Parathyroid adenoma (tissue), 2 donors: ENCODE measurements around the gene G3BP2.
"Not testable (repeated sequence)": the region's sequence is repeated elsewhere in the genome, so short reads cannot be mapped to it uniquely, and the experiment has no call there.

Experiments used
- H2AFZ ChIP-seq: fragments of 300-600 bp; sonication (generic); one replicate; pipeline ENCODE4 v1.7.0; 2017; ENCODE audit warnings: antibody characterized with exemption, mild to moderate bottlenecking
- H3K27ac ChIP-seq: fragments of 300-600 bp; sonication (generic); one replicate; pipeline ENCODE4 v1.7.0; 2017
- H3K27me3 ChIP-seq: fragments of 300-600 bp; sonication (generic); one replicate; pipeline ENCODE4 v1.7.0; 2017; ENCODE audit warnings: low read length; ENCODE audit not compliant: control insufficient read depth, insufficient read depth
- H3K36me3 ChIP-seq: fragments of 300-600 bp; sonication (generic); one replicate; pipeline ENCODE4 v1.7.0; 2017; ENCODE audit warnings: low read length; ENCODE audit not compliant: control insufficient read depth, insufficient read depth
- H3K4me1 ChIP-seq: fragments of 300-600 bp; sonication (generic); one replicate; pipeline ENCODE4 v1.7.0; 2017; ENCODE audit warnings: control low read depth
- H3K4me2 ChIP-seq: fragments of 300-600 bp; sonication (generic); one replicate; pipeline ENCODE4 v1.7.0; 2017; ENCODE audit warnings: low read length
- H3K4me3 ChIP-seq: fragments of 300-600 bp; sonication (generic); one replicate; pipeline ENCODE4 v1.7.0; 2017; ENCODE audit warnings: low read depth, low read length
- H3K79me2 ChIP-seq: fragments of 300-600 bp; sonication (generic); one replicate; pipeline ENCODE4 v1.7.0; 2017; ENCODE audit warnings: control low read depth
- H3K9ac ChIP-seq: fragments of 300-600 bp; sonication (generic); one replicate; pipeline ENCODE4 v1.7.0; 2017; ENCODE audit warnings: mild to moderate bottlenecking
- H3K9me3 ChIP-seq: fragments of 300-600 bp; sonication (generic); one replicate; pipeline ENCODE4 v1.7.0; 2017; ENCODE audit warnings: low read length; ENCODE audit not compliant: control insufficient read depth
- CTCF ChIP-seq: fragments of 300-600 bp; sonication (generic); IDR thresholded peaks from one replicate; pipeline ENCODE4 v1.7.0; 2017; ENCODE audit warnings: antibody characterized with exemption, mild to moderate bottlenecking
- donor health status: primary hyperparathyroidism.

Gene G3BP2

DNA sequence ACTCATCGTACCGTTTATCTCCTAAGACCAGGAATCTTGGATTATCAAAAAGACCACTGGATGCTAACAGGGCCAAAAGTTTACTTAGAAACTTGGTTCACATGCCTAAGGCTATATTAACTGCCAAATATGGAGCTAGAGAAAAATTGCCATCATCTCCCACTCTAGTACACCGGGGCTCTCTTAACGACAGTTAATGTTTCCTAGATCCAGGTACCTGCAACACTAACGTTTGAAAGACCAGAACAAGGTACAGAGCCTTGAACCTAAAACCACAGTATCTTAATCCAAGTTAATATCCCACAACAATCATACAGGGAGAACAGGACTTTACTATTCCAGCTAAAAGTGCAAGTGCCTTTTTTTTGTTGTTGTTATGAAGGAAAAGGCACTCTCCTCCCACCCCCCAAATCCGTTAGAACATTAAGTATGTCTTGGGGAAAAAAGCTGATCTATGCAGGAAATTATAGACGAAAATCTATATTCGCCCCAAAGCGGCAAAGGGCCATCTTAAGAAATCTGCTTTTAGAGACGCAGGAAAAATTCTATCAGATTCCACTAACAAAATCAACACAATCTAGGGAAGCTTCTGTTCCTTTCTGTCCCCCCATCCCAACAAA lies 1.3 kb downstream of the G3BP2 start:
- Histone ChIP-seq H3K36me3 (no peaks in the 10 kb centered on the region), H3K9me3 (no peaks in the 10 kb centered on the region)

GRCh38 chr4:75668596-75668995 lies 4.6 kb downstream of the G3BP2 start:
- Histone ChIP-seq H3K27me3 (no peaks in the 10 kb centered on the region), H3K27ac (no peak overlapping the region), H3K4me3 (no peak overlapping the region), H3K9ac (no peak overlapping the region), H3K4me1 (peaks cover 3% of the 10 kb centered on the region), H3K9me3 (no peaks in the 10 kb centered on the region), H3K79me2 (peaks cover 30% of the 10 kb centered on the region), H3K36me3 (no peaks in the 10 kb centered on the region), H3K4me2 (no peak overlapping the region), H2AFZ (no peak overlapping the region)
- TF ChIP-seq CTCF: no peak

More for the DNA sequence above, 1.3 kb downstream of the G3BP2 start:
- no peak for TF ChIP-seq CTCF
- Histone ChIP-seq H3K4me2 (peak overlapping the region; percentile 96), H3K4me3 (peak overlapping the region; percentile 94), H3K79me2 (peaks cover 28% of the 10 kb centered on the region), H3K27ac (peak overlapping the region; percentile 81), H2AFZ (peak overlapping the region; percentile 71), H3K4me1 (peaks cover 6% of the 10 kb centered on the region), H3K27me3 (no peaks in the 10 kb centered on the region), H3K9ac (no peak overlapping the region)

DNA sequence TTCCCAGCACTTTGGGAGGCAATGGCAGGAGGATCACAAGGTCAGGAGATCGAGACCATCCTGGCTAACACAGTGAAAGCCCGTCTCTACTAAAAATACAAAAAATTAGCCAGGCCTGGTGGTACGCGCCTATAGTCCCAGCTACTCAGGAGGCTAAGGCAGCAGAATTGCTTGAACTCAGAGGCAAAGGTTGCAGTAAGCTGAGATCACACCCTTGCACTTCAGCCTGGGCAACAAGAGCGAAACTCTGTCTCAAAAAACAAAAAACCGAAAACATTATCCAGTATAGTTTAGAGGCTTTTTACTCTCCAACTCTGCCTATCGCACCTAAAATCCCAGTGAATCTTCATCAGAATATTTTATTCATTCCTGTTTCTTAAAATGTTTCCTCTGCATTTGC lies 5.6 kb downstream of the G3BP2 start:
- H3K27me3 ChIP-seq, H3K4me3 ChIP-seq, H3K4me2 ChIP-seq, H3K9ac ChIP-seq, H2AFZ ChIP-seq, H3K9me3 ChIP-seq, H3K4me1 ChIP-seq, H3K27ac ChIP-seq, H3K36me3 ChIP-seq: not testable (repeated sequence)
- peaks cover 33% of the 10 kb centered on the region for H3K79me2 ChIP-seq

DNA sequence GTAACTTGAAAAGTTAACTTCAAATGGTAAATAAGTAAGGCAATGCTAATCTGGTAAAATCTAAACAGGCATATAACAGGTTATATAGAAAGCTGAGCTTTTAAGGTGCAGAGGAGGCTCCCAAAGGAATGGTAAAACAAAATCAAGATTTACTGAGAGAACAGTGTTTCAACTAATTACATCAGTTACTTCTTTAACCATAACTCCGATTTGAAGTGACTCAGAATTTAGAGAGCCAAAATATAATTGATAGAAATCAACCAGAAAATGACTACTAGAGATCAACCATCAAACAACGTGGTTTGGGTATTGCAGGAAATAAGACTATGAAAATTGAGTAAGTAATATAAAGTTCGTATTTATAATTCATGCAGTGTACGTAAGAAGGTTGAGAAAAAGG lies 6.9 kb downstream of the G3BP2 start:
- H3K4me3 ChIP-seq: no peak overlapping the region
- no peak overlapping the region for H2AFZ ChIP-seq
- H3K79me2 ChIP-seq: peaks cover 23% of the 10 kb centered on the region
- H3K27me3 ChIP-seq: no peaks in the 10 kb centered on the region
- H3K4me2 ChIP-seq: no peak overlapping the region
- H3K4me1 ChIP-seq: peaks cover 3% of the 10 kb centered on the region
- no peak overlapping the region for H3K27ac ChIP-seq
- TF ChIP-seq CTCF: no peak
- no peak overlapping the region for H3K9ac ChIP-seq
- no peaks in the 10 kb centered on the region for H3K36me3 ChIP-seq
- H3K9me3 ChIP-seq: no peaks in the 10 kb centered on the region

DNA sequence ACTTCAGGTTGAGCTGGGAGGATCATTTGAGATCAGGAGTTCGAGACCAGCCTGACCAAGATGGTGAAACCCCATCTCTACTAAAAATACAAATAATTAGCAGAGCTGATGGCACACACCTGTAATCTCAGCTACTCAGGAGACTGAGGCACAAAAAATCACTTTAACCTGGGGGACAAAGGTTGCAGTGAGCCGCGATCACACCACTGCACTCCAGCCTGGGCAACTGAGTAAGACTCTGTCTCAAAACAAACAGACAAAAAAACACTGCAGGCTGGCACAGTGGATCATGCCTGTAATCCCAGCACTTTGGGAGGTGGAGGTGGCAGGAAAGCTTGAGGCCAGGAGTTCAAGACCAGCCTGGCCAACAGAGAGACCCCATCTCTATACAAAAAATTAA lies 8.6 kb downstream of the G3BP2 start:
- not testable (repeated sequence) for H2AFZ ChIP-seq, H3K9ac ChIP-seq, H3K4me1 ChIP-seq, H3K27ac ChIP-seq, H3K36me3 ChIP-seq, H3K27me3 ChIP-seq, H3K4me2 ChIP-seq, H3K9me3 ChIP-seq, H3K4me3 ChIP-seq
- peaks cover 15% of the 10 kb centered on the region for H3K79me2 ChIP-seq

GRCh38 chr4:75662626-75663025 lies 10.6 kb downstream of the G3BP2 start:
- Histone ChIP-seq H3K4me1 (no peaks in the 10 kb centered on the region), H3K36me3 (no peaks in the 10 kb centered on the region), H3K27me3 (no peaks in the 10 kb centered on the region), H3K79me2 (peaks cover 10% of the 10 kb centered on the region), H3K27ac (no peak overlapping the region), H2AFZ (no peak overlapping the region), H3K9me3 (no peaks in the 10 kb centered on the region), H3K4me2 (no peak overlapping the region), H3K9ac (no peak overlapping the region), H3K4me3 (no peak overlapping the region)
- TF ChIP-seq CTCF: no peak
